Inflammatory macrophage (primary cell): ENCODE data around the gene SNX27.
"Not testable (repeated sequence)": the region's sequence is repeated elsewhere in the genome, so short reads cannot be mapped to it uniquely, and the experiment has no call there.

Experiments used
- DNase-seq, 2 donors: peaks; one replicate each; pipeline ENCODE4 v3.0.0-alpha.2; 2020 to 2022

Gene SNX27

GRCh38 chr1:151641229-151641628 lies 29.4 kb downstream of the SNX27 start:
- DNase-seq = no peak

- not testable (repeated sequence) for DNase-seq
These were observed 31.2 kb downstream of the SNX27 start for GRCh38 chr1:151643085-151643484.

DNA sequence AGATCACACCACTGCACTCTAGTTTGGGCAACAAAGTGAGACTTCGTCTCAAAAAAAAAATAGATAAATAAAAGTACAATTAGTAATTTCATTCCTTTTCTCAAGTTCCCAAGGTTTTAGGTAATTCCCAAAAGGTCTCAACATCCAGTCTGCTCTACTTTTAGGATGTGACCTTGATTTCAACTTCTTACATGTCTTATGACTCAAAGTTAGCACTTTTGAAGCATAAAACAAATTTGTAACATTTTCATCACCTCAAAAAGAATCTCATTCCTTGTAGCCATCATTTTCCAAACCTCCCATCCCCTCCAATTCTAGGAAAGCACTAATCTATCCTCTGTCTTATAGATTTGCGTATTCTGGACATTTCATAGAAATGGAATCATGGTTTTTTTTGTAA lies 32.2 kb downstream of the SNX27 start:
- no peak for DNase-seq

- peak; percentile 52 to 57 for DNase-seq
These were observed 41.5 kb downstream of the SNX27 start for GRCh38 chr1:151653397-151653796.

DNA sequence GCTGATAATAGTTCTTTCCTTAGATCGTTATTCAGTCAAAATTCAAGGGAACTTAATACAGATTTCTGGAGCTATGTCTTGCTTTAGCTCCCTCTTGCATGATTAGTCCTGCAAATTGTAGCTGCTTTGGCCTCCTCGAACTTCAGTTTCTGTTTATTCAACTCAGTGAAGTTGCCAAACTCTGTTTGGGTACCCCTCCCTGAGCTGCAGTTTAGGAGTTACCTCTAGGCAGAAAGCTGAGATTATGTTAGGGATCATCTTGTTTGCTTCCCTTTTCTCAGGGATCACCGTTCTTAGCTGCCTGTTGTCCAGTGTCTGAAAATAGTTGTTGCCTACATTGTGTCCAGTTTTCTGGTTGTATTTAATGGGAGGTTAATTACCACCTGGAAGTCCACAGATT lies 43.5 kb downstream of the SNX27 start:
- peak; percentile 34 to 53 for DNase-seq

- peak; percentile 48 to 67 for DNase-seq
These were observed 49.9 kb downstream of the SNX27 start for GRCh38 chr1:151661751-151662150.

DNA sequence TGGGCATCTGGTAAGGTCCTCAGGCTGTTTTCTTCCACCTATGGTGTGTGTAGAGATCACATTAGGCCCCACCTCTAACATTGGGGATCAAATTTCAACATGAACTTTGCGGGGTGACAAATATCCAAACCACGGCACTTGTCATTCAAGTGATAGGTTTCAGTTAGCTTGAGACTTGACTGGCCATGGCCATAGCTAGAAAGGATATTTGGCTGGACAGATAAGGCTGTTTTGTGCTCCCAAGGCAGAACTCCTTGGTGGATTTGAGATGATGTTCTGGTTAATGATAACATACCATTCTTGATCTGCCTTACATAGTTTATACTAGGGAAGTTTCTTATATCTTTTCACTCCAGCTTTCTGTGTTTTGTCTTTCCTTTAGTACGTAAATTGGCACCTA lies 56.2 kb downstream of the SNX27 start:
- no peak for DNase-seq

- DNase-seq = peak; percentile 44 to 53
These were observed 58.3 kb downstream of the SNX27 start for GRCh38 chr1:151670036-151670675.

DNA sequence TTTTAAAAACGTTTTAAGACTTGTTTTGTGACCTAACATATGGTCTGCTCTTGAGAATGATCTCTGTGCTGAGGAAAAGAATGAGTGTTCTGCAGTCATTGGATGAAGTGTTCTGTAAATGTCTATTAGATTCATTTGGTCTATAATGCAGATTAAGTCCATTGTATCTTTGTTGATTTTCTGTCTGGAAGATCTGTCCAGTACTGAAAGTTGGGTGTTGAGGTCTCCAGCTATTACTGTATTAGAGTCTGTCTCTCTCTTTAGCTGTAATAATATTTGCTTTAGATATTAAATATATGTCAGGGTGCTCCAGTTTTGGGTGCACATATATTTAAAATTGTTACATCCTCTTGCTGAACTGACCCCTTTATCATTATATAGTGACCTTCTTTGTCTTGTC lies 61.6 kb downstream of the SNX27 start:
- no peak for DNase-seq

- no peak for DNase-seq
These were observed 68.5 kb downstream of the SNX27 start for GRCh38 chr1:151680391-151680790.

DNA sequence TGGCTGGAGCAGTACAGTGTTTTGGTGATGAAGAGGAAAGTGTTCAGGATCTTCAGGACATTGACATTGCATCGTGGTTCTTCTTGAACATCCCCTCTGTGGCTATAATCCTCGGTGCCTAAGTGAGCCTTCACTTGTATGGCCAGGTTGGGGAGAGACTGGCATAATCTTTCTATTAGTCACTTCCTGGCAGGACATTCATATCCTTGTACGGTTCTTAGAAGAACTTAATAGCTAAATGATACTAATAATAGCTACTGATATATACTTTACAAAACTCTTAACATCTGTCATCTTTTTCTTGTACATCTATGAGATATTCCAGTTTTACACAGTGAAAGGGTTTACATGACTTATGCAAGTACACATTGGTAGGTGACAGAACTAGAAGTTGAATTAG lies 69.0 kb downstream of the SNX27 start:
- DNase-seq = no peak

DNA sequence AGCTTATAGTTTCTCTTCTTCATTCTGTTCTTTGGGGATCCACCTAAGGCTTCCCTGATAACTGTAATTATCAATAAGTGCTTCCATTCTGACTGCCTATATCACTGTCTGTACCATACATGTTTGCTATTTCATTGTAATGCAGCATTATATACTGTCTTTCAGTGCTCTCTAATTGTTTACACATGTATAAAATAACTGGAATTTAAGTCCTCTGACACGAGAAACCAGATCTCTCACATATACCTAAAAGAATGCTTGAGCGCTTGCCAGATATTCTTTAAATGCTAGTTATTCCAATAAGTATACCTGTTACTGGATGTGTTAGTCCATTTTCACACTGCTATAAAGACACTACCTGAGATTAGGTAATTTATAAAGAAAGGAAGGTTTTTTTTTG lies 70.1 kb downstream of the SNX27 start:
- no peak for DNase-seq

DNA sequence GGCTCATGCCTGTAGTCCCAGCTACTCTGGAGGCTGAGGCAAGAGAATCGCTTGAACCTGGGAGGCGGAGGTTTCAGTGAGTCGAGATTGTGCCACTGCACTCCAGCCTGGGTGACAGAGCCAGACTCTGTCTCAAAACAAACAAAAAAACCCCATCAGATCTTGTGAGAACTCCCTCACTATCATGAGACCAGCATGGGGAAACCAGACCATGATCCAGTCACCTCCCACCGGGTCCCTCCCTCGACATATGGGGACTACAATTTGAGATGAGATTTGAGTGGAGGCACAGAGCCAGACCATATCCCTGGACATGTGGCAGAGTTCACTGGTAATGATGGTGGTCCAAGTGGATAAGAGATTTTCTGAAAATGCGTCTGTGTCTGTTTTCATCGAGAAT lies 71.1 kb downstream of the SNX27 start:
- peak; percentile 30 to 51 for DNase-seq

- no peak for DNase-seq
These were observed 72.3 kb downstream of the SNX27 start for GRCh38 chr1:151684128-151684527.

GRCh38 chr1:151686561-151686960 lies 74.7 kb downstream of the SNX27 start:
- no peak for DNase-seq

- no peak for DNase-seq
These were observed 77.6 kb downstream of the SNX27 start for GRCh38 chr1:151689494-151689893.

GRCh38 chr1:151692226-151692625 lies 80.4 kb downstream of the SNX27 start:
- peak in 1 of 2 donors; percentile 49 for DNase-seq

- peak in 1 of 2 donors; percentile 6 for DNase-seq
These were observed 81.3 kb downstream of the SNX27 start for GRCh38 chr1:151693057-151693651.

DNA sequence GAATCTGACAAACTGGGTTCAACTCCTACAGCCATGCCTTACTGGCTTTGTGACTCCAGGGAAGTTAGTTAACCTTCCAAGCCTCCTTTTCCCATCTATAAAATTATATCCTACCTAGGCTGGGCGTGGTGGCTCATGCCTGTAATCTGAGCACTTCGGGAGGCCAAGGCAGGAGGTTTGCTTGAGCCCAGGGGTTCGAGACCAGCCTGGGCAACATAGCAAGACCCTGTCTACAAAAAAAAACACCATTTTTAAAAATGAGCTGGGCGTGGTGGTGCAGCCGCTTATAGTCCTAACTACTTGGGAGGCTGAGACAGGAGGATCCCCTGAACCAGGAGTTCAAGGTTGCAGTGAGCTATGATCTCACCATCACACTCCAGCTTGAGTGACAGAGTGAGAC lies 89.7 kb downstream of the SNX27 start:
- no peak for DNase-seq

- no peak for DNase-seq
These were observed 91.1 kb downstream of the SNX27 start for GRCh38 chr1:151702936-151703335.

- DNase-seq = no peak
These were observed 92.0 kb downstream of the SNX27 start for GRCh38 chr1:151703813-151704212.

- DNase-seq = no peak
These were observed 92.4 kb downstream of the SNX27 start for GRCh38 chr1:151704246-151704645.

DNA sequence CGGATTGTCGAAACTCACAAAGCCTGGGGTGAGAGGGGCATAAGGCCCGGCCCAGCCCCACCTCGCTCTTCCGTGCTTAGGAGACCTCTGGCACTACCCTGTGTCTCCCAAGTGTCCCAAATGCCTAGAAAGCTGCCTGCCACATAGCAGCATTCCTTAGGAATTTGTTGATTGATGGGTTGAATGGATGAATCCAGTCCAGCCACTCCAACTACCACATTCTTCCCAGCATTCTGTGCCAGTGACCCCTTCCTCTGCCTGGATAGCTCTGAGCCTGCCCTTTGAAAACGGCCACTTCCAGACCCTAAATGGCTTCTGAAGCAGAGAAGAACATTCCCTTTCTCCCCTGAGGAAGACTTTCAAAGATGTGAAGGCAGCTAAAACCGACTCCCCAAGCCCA lies 93.3 kb downstream of the SNX27 start:
- no peak for DNase-seq

- DNase-seq = no peak
These were observed 94.1 kb downstream of the SNX27 start for GRCh38 chr1:151705753-151706463.
